HEK293 (cell line): Measurements from ENCODE around the gene PRDM15.

ENCODE experiments used
- CTCF ChIA-PET: fragments of 350-600 bp; formaldehyde crosslinking; extraction: SDS; loops from one replicate; lab custom pipeline; 2021; ENCODE audit warnings: antibody characterized with exemption; lab: Yijun Ruan, JAX
- POLR2A ChIA-PET: fragments of 300-600 bp; formaldehyde crosslinking; extraction: SDS; loops from one replicate; lab custom pipeline; 2020; ENCODE audit warnings: antibody characterized with exemption, inconsistent platforms; lab: Yijun Ruan, JAX
- H3K27ac ChIP-seq: fragments of 200-500 bp; sonication (Bioruptor generic); 2 replicates; pipeline ENCODE4 v1.5.1; 2014; ENCODE audit warnings: low read depth, low read length, control low read depth, inconsistent platforms; ENCODE audit errors: extremely low read depth
- H3K36me3 ChIP-seq, 2 experiments: fragments of 200-500 bp in 1 of 2; sonication (Bioruptor generic) in 1 of 2; 1 replicate in 1 of 2; 2 replicates in 1 of 2; pipeline ENCODE4 v1.5.1; 2014 to 2017; ENCODE audit warnings: inconsistent platforms in 2 of 2, low read length in 2 of 2; ENCODE audit not compliant: control insufficient read depth in 2 of 2, insufficient read depth in 1 of 2
- H3K4me1 ChIP-seq: fragments of 200-500 bp; sonication (Bioruptor generic); 2 replicates; pipeline ENCODE4 v1.5.1; 2014; ENCODE audit warnings: mild to moderate bottlenecking, low read length, inconsistent platforms; ENCODE audit not compliant: control insufficient read depth, insufficient read depth
- H3K4me3 ChIP-seq: 2 replicates; pipeline ENCODE4 v1.5.1; 2011; ENCODE audit warnings: low read depth, mild to moderate bottlenecking, control low read depth, low read length, moderate library complexity
- H3K9me3 ChIP-seq: fragments of 200-500 bp; sonication (Bioruptor generic); 2 replicates; pipeline ENCODE4 v1.5.1; 2014; ENCODE audit warnings: low read depth, low read length, inconsistent platforms; ENCODE audit not compliant: control insufficient read depth, insufficient read depth
- FEZF1 ChIP-seq: fragments of 450-650 bp; formaldehyde crosslinking; IDR thresholded peaks from 2 replicates; pipeline ENCODE4 v1.5.1; 2016; ENCODE audit warnings: missing biosample characterization, missing genetic modification characterization
- KLF7 ChIP-seq: fragments of 450-650 bp; formaldehyde crosslinking; IDR thresholded peaks from 2 replicates; pipeline ENCODE4 v1.5.1; 2016; ENCODE audit warnings: missing biosample characterization, missing genetic modification characterization, borderline replicate concordance
- KLF9 ChIP-seq: fragments of 450-650 bp; formaldehyde crosslinking; IDR thresholded peaks from 2 replicates; pipeline ENCODE4 v1.5.1; 2016; ENCODE audit warnings: missing biosample characterization, missing genetic modification characterization, low read depth
- PRDM6 ChIP-seq: fragments of 450-650 bp; formaldehyde crosslinking; IDR thresholded peaks from 2 replicates; pipeline ENCODE4 v1.5.1; 2017; ENCODE audit warnings: missing biosample characterization, missing genetic modification characterization
- RBAK ChIP-seq: fragments of 450-650 bp; formaldehyde crosslinking; IDR thresholded peaks from 2 replicates; pipeline ENCODE4 v1.5.1; 2016; ENCODE audit warnings: missing biosample characterization, missing genetic modification characterization
- ZNF10 ChIP-seq: fragments of 450-650 bp; formaldehyde crosslinking; IDR thresholded peaks from 2 replicates; pipeline ENCODE4 v1.5.1; 2017; ENCODE audit warnings: missing biosample characterization, missing genetic modification characterization
- ZNF112 ChIP-seq: fragments of 450-650 bp; formaldehyde crosslinking; IDR thresholded peaks from 2 replicates; pipeline ENCODE4 v1.5.0; 2017; ENCODE audit warnings: missing biosample characterization, missing genetic modification characterization
- ZNF140 ChIP-seq: fragments of 450-650 bp; formaldehyde crosslinking; IDR thresholded peaks from 2 replicates; pipeline ENCODE4 v1.5.1; 2016; ENCODE audit warnings: missing biosample characterization, missing genetic modification characterization
- ZNF16 ChIP-seq: fragments of 450-650 bp; formaldehyde crosslinking; IDR thresholded peaks from 2 replicates; pipeline ENCODE4 v1.5.1; 2016; ENCODE audit warnings: low read depth, missing biosample characterization, missing genetic modification characterization
- ZNF341 ChIP-seq: fragments of 450-650 bp; formaldehyde crosslinking; IDR thresholded peaks from 2 replicates; pipeline ENCODE4; 2016; ENCODE audit warnings: low read depth, missing biosample characterization, missing genetic modification characterization
- ZNF501 ChIP-seq: fragments of 450-650 bp; formaldehyde crosslinking; IDR thresholded peaks from 2 replicates; pipeline ENCODE4 v1.5.1; 2016; ENCODE audit warnings: missing biosample characterization, missing genetic modification characterization
- ZNF548 ChIP-seq: fragments of 450-650 bp; formaldehyde crosslinking; IDR thresholded peaks from 2 replicates; pipeline ENCODE4 v1.5.1; 2016; ENCODE audit warnings: missing biosample characterization, missing genetic modification characterization
- ZNF596 ChIP-seq: fragments of 450-650 bp; IDR thresholded peaks from 2 replicates; pipeline ENCODE4 v1.5.0; 2018; ENCODE audit warnings: missing biosample characterization, mild to moderate bottlenecking, missing genetic modification characterization, moderate library complexity
- ZNF600 ChIP-seq: fragments of 450-650 bp; formaldehyde crosslinking; IDR thresholded peaks from 2 replicates; pipeline ENCODE4 v1.5.1; 2016; ENCODE audit warnings: missing biosample characterization, missing genetic modification characterization
- ZNF629 ChIP-seq: fragments of 450-650 bp; formaldehyde crosslinking; IDR thresholded peaks from 2 replicates; pipeline ENCODE4 v1.5.1; 2017; ENCODE audit warnings: missing biosample characterization, missing genetic modification characterization
- ZNF670 ChIP-seq: fragments of 450-650 bp; formaldehyde crosslinking; IDR thresholded peaks from 2 replicates; pipeline ENCODE4 v1.5.1; 2016; ENCODE audit warnings: missing biosample characterization, missing genetic modification characterization, low read depth
- ZNF830 ChIP-seq: fragments of 450-650 bp; IDR thresholded peaks from 2 replicates; pipeline ENCODE4 v1.5.0; 2018; ENCODE audit warnings: missing biosample characterization, missing genetic modification characterization, low read depth, mild to moderate bottlenecking, moderate library complexity
- ZNF843 ChIP-seq: fragments of 450-650 bp; formaldehyde crosslinking; IDR thresholded peaks from 2 replicates; pipeline ENCODE4 v1.5.1; 2016; ENCODE audit warnings: missing biosample characterization, missing genetic modification characterization
- ZSCAN30 ChIP-seq: fragments of 450-650 bp; IDR thresholded peaks from 2 replicates; pipeline ENCODE4 v1.5.1; 2018; ENCODE audit warnings: missing biosample characterization, mild to moderate bottlenecking, missing genetic modification characterization, moderate library complexity
- TF ChIP-seq, protein P1 (sequence below): fragments of 450-650 bp; formaldehyde crosslinking; IDR thresholded peaks from 2 replicates; pipeline ENCODE4 v1.5.1; 2017; ENCODE audit warnings: missing biosample characterization, missing genetic modification characterization

The PRDM15 gene

DNA sequence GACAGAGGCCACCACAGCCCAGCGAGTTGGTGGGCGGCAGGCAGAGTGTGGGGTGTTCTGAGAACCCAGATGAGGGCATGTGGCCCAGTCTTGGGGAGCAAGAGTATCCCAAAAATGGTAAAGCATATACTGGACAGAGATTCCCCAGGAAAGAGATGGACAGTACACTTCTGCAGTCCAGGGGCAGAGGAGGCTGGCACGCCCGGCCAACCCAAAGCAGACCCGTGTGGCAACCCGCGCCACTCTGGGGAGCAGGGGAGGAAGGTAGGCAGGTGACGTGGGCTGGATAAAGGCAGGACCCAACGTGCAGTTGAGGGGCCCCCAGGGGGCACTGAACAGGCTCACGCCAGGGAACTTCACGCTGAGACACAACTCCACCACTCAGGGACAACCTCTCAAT, 65.9 kb downstream of the PRDM15 start:
- Histone ChIP-seq H3K4me3 (no peak overlapping the region), H3K36me3 (peaks cover 0 to 34% of the 10 kb centered on the region in 2 experiments; a peak in 2 of 3 replicates), H3K4me1 (no peaks in the 10 kb centered on the region), H3K27ac (no peak overlapping the region), H3K9me3 (no peaks in the 10 kb centered on the region)
- TF ChIP-seq KLF9 (tag by site-specific recombination) (no peak), ZNF548 (no peak), PRDM6 (no peak)
- ChIA-PET CTCF (no interaction called here), POLR2A (no interaction called here)

DNA sequence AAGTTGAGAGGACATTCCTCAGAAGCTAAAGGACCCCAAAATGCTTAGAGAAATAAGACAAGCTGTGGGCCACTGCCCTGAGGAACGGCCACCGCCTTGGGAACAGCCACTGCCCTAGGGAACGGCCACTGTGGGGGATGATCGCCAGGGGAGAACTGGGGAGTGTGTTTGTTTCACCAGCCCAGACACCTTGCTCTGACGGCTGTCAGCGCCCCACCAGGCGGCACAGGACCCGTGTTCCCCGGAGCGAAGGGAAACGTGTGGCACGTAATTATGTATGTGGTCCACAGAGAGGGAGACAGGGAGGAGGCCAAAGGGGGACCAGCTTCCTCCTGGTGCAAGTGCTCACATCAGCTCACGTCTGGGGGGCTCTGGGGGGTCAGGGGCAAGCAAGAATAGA, 66.5 kb downstream of the PRDM15 start:
- Histone ChIP-seq H3K27ac (no peak overlapping the region), H3K36me3 (peaks cover 0 to 34% of the 10 kb centered on the region in 2 experiments; a peak in 2 of 3 replicates), H3K9me3 (no peaks in the 10 kb centered on the region), H3K4me1 (no peaks in the 10 kb centered on the region), H3K4me3 (no peak overlapping the region)
- TF ChIP-seq ZNF341 (tag by site-specific recombination) (0 out of 2 replicates have a peak, but pooled peaks have one; percentile 36), ZNF670 (tag by site-specific recombination) (no peak)
- POLR2A ChIA-PET: no interaction called here
- CTCF ChIA-PET: interaction anchor here (0.7 kb wide), 2 partner anchors 26 to 201 kb away, joined by 3 read pairs; no protein-coding TSS in a partner anchor

GRCh38 chr21:41810597-41810932, 68.6 kb downstream of the PRDM15 start:
- Histone ChIP-seq H3K27ac (no peak overlapping the region), H3K9me3 (no peaks in the 10 kb centered on the region), H3K36me3 (peaks cover 0 to 31% of the 10 kb centered on the region in 2 experiments; a peak in 2 of 3 replicates), H3K4me1 (no peaks in the 10 kb centered on the region), H3K4me3 (no peak overlapping the region)
- TF ChIP-seq ZNF629 (tag by site-specific recombination): no peak
- no peak for TF ChIP-seq ZNF140 (tag by site-specific recombination)
- no peak for TF ChIP-seq FEZF1
- no peak for TF ChIP-seq ZNF501
- no peak for TF ChIP-seq ZNF112
- TF ChIP-seq ZNF830: no peak
- no peak for TF ChIP-seq ZNF596 (tag by site-specific recombination)
- no peak for TF ChIP-seq KLF7 (tag by site-specific recombination)
- TF ChIP-seq ZNF16 (tag by site-specific recombination): no peak
- TF ChIP-seq ZNF10 (tag by site-specific recombination): no peak
- TF ChIP-seq ZNF843: no peak
- no peak for TF ChIP-seq RBAK (tag by site-specific recombination)
- TF ChIP-seq, protein P1, sequence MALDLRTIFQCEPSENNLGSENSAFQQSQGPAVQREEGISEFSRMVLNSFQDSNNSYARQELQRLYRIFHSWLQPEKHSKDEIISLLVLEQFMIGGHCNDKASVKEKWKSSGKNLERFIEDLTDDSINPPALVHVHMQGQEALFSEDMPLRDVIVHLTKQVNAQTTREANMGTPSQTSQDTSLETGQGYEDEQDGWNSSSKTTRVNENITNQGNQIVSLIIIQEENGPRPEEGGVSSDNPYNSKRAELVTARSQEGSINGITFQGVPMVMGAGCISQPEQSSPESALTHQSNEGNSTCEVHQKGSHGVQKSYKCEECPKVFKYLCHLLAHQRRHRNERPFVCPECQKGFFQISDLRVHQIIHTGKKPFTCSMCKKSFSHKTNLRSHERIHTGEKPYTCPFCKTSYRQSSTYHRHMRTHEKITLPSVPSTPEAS (tag by site-specific recombination): no peak
- no peak for TF ChIP-seq ZNF600 (tag by site-specific recombination)
- no peak for TF ChIP-seq ZSCAN30 (tag by site-specific recombination)
- ChIA-PET POLR2A (no interaction called here), CTCF (interaction anchor here (1.1 to 2.1 kb wide), 2 partner anchors 297 to 528 kb away, joined by 3 to 6 read pairs; no protein-coding TSS in a partner anchor)
